Activated CD4-positive, alpha-beta T cell treated with anti-CD3 and anti-CD28 coated beads, Interleukin-10, Interleukin-2, amounts not matched to agents 100 ng/mL and 50 ng/mL, durations not matched to agents 16 hours and 8 hours (primary cell): ENCODE data around the gene CDKN2B-AS1.

Source experiments
- DNase-seq: peaks from one replicate; pipeline ENCODE4 v3.0.0-alpha.2; 2020

Gene CDKN2B-AS1

DNA sequence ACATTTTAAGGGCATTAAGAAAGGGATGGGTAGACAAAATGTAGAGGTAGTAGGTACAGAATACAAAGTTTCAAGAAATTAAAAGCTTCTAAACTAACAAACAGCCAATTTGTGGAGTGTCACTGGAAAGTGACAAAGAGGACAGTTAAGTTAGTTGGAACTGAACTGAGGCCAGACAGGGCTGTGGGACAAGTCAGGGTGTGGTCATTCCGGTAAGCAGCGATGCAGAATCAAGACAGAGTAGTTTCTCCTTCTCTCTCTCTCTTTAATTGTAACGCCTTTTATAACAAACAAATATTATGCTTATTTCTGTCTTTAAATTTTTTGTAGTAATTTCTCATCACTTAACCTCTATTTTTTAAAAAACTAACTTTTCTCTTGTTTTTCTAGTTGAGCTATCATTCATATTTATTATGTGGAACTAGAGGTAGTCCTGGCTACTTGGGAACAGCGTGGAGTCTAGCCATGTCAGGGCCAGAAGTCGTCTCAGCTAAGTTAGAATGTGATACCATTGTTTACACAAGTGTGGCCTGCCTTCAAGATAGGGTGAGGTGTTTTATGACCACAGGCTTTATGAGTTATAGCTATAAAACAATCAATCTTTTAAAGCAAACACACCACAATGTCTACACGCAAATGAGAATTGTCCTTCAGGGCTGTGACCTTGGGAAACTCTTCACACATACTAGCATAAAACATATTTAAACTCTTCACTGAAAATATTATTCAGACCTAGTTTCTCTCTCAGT is 129.8 kb downstream of the CDKN2B-AS1 start:
- no peak for DNase-seq

DNA sequence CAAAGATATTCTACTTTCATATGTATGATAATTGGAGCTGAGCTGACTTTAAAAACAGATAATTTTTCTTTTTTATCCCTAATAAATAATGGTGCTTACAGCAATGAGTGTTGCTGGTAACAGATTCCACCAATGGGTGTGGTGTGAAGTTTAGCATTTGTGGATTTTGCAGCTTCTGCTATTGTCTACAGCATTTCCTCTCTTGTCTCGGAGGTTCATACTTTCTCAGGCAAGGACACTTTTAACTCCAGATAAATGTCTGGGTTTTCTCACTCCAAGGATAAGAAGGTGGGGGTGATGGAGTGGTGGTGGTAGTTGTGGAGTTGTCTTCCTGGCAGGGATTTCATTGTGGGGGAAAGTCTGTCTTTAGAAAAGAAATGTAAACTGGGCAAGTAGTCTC is 134.5 kb downstream of the CDKN2B-AS1 start:
- DNase-seq, result no peak

DNA sequence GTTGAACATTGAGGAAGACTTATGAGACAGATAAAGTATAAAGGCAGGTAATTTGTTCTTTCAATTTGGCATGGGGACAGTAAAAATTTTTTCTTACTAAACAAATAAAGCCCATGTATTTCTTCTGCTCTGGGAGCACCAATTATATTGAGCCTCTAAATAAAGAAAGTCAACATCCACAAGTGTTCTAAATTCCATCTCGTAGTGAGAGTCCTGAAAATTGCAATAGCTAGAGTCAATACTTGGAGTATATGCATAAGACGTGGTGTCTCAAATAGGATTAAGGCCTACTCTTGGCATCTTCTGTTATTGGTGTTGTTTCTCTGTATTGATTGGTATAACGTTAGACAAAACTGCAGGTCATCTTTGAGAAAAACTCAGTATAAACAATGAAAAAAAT is 135.0 kb downstream of the CDKN2B-AS1 start:
- DNase-seq, result no peak

DNA sequence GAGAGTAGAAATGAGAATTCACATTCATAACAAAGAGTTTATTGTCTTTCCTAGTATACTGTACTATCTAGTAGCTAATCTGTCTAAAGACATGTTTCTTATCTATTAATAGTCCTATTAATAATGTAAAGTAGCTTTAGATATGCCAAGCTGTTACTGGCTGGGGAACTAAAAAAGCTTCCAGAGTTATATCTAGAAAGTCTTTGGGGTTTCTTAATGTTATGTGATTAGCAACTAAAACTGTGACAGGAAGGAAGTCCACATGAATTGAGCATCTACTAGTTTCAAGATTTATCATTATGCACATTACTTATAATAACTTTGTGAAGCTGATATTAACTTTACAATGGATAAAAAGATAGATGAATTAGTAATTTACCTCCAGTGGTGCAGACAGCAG is 137.2 kb downstream of the CDKN2B-AS1 start:
- DNase-seq, result peak; percentile 13

DNA sequence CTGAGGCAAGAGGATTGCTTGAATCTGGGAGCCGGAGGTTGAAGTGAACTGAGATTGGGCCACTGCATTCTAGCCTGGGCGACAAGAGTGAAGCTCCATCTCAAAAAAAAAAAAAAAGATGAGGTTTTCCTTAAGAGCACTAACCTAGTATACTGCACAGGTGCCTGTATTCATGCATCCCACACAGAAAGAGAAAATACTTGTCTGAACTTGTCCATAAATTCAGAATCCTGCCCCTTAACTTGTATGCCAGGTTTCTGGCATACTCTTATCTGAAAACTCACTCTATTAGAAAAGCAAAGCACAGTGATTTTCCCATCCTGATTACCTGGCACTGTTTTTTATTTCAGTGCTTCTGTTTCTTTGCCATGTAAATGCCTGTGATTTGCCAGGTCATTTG is 139.8 kb downstream of the CDKN2B-AS1 start:
- no peak for DNase-seq

DNA sequence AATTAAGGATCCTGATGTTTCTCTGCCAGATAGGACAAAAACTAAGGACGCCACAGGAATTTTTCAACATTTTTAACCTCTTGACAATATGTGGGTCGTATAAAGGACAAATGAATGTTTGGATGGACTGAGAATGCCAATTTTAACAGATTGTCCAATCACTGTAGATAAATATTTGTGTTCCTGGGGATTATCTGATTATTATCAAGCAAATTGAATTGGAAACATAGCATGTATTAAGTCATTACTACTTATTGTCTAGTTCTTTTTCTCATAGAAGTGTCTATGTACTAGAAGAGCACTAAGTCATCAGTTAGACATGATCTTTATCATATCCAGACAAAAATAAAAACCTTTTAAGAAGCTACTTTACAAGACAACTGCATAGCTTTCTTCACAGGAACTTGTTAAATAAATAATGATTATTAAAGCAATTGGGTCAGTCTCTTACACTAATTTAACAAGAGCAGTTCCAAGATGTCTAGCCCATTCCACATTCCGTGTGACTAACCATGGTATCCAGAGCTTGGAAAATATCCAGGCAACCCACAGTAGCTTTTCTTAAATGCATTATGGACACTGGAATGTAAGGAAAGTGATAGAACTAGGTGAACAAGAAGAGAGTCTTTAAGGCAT is 142.0 kb downstream of the CDKN2B-AS1 start:
- DNase-seq, result no peak

DNA sequence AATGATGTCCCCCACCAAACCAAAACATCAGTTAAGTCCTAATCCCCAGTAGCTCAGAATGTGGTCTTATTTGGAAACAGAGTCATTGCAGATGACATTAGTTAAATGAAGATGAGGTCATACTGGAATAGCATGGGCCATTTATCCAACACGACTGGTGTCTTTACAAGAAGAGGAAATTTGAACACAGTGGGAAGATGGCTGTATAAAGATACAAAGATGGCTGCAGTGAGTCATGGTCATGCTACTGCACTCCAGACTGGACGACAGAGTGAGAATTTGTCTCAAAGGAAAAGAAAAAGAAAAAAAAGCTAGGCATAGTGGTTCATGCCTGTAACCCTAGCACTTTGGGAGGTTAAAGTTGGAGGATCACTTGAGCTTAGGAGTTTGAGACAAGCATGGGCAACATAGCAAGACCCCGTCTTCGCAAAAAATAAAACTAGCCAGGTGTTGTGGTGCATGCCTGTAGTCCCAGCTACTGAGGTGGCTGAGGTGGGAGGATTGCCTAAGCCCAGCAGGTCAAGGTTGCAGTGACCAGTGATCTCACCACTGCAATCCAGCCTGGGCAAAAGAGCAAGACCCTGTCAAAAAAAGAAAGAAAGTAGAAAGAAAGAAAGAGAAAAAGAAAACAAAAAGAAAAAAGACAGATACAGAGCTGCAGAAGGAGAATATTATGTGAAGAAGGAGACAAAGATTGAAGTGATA is 144.5 kb downstream of the CDKN2B-AS1 start:
- no peak for DNase-seq

DNA sequence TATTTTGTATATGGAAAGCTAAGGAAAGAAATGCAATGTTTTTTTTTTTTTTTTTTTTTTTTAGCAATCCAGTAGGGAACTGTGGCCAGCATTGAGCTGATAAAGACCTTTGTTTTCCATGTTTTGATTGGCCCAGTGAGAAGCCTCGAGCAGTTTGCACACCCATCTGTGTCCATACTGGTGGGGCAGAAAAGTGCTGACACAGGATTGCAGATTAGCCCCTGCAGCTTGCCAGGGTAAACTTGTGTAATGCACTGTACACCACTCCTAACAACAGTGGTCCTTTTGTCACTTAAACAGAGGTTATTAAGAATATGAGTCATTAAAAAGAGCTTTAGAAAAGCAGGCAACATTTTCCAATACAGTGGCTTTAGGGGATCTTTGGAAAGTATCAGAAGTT is 147.3 kb downstream of the CDKN2B-AS1 start:
- DNase-seq, result no peak

DNA sequence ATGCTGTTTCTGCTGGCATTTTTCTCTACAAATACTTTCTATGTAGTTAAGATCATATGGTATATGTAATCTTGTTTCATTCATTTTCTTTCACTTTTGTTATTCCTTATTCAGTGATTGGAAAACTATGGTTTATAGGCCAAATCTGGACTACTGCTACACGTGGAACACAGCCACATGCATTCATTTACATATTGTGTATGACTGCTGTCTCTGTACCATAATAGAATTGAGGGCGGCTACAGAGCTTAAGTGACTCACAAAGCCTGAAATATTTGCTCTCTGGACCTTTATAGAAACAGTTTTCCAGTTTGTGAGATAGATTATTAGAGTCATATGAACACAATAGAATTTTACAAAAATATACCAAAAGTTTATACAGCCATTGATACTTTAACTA is 148.1 kb downstream of the CDKN2B-AS1 start:
- DNase-seq, result no peak

DNA sequence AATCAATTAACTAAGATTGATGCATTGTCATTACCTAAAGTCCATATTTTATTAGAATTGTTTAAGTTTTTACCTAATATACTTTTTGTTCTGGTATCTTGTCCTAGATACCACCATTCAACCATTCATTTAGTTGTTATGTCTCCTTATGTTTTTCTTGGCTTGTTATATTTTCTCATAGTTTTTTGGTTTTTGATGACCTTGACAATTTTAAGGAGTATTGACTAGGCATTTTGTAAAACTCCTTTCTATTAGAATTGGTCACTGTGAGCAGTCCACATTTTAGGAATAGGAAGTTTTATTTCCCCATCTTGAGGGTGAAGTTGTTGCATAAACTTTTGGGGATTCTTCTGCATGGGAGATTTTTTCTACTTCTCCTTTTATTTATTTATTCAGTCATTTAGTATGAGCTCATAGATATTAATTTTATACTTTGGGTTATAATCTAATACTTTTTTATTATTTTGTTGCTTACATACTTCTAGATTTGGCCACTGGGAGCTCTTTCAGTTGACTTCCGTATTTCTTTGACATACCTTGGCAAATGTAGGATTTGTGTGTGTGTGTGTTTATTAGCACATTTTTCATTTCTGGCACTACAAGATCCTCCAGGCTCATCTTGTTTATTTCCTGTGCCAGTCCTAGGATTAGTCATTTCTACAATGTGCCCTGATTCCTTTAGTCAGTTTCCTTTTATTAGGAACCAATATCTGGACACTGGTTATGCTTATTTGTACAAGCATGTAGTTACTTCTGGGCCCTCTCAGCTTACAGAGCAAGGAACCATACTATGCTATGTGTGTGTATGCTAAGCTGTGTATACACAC is 149.4 kb downstream of the CDKN2B-AS1 start:
- DNase-seq, result no peak

DNA sequence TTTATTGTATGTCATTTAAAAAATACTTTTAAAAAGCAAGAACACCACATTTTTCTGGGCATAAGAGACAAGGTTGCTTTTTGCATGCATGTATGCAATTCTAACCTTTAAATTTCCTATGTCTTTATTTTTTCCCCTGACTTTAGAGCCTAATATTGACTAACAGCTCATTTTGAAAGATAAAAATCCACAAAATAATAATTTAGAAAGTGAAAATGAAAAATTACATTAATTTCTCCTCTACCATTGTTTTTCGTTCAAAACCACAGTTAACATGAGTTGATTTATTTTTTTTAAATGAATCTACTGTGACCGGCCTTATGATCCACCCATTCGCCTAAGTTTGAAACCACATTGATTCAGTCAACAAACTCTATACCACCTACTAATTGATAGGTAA is 152.0 kb downstream of the CDKN2B-AS1 start:
- DNase-seq, result peak; percentile 6

DNA sequence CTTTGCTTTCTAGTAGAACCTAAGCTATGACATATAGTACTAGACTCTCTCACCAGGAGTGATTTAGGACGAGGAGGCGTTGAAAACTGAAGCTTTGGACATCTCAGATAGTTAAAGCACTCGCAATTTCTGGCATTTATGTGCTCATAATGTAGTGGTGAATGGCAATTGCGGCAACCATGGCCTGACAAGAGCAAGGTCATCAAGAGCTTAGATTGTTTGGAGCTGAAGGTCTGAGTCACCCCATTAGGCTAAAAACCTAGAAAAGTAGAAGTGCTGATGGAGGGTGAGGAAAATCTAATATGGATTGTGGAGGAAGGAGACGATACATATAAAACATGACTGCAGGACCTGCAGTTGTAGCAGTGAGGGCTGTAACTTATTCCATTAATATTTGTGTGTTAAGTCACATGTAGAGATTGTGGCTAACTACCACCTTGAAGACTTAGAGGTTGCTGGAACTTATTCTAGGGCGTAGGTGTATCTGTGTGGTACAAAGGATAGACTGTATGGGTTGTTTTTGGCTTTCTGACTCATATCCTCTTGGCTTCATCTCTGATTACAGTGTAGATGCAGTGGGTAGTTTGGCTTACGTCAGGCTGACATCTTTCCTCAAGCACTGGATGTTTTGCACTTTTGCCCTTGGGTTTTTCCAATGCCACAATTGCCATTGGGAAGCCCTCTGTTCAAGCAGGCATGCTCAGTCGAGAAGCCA is 153.4 kb downstream of the CDKN2B-AS1 start:
- peak; percentile 58 for DNase-seq

DNA sequence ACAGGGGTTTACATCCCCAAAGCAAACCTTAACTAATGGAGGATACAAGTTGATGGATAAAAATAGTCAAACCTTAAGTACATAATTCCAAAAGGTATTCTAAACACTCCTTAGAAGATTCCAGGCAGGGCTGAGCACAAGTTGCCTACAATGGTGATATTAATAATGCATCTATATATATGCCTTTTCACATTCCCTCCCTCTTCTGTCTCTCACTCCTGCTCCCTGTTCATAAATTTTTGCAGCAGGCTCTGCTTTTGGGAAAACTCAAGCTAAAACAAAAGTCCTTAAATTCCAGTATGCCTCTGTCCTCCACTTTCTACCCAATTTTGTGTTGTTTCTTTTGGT is 153.9 kb downstream of the CDKN2B-AS1 start:
- DNase-seq, result no peak

DNA sequence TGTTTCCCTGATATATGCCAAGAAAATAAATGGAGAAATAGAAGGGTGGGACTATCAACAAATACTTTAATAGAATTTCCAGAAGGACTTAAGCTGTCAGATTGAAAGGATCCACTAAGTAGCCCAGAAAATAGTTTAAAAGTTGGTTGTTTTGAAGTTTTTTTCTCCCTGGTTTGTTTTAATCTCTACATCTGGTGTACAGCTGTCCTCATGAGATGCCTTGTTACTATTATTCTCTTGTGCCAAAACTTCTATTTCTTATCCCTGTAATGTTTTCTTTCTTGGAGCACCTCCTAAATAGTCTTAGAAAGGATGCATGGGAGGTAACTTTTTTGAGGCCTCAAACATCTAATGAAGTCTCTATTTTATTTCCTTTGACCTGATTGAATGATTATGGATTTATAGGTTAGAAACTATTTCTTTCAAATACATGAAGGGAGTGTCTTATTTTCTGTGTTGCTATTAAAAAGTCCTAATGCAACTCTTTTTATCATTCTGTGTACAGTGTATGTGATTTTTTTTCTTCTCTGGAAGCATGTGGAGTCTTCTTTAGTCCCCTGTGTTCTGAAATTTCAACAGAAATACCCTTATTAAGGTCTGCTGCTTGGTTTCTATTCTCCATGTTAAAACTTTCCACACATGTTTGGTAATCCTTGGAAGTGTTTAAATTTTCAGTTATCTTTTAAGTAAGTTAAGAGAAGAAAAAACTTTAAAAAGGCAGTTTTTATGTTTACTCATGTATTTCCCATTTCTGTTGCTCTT is 154.5 kb downstream of the CDKN2B-AS1 start:
- no peak for DNase-seq

DNA sequence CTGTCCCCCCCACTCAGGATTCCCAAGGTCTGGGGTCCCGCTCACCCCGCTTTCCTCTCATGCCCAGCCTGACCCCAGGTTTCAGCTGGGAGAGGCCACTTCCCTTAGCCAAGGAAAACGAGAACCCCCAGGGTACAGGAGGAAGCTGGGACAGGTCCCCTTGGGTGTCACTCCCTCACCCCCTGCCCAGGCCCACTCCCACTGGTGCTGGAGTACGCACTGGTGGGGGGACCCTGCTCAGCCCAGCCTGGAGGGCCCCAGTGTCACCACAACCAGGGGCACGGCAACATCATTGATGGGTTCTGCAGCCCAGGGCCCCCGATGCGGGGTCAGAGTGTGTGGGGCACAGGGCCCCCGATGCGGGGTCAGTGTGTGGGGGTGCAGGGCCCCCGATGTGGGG is 159.5 kb downstream of the CDKN2B-AS1 start:
- DNase-seq, result no peak

DNA sequence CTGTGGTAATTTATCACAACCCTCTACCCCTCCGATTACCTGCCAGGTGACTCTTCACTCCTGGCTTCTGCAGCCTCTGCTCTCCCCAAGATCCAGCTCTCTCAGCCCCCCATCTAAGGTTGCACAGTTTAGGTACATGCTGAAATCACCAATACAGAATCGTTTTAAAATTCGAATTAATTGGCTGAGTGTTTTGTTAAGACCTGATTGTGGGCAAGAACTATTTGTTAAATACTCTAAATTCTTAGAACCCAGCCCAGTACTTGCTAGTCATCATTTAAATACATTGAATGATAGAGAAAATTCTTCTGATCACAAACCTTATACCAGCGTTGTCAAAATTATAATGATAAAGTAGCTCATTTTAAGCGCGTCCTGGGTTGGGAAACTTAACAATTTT is 162.0 kb downstream of the CDKN2B-AS1 start:
- no peak for DNase-seq

DNA sequence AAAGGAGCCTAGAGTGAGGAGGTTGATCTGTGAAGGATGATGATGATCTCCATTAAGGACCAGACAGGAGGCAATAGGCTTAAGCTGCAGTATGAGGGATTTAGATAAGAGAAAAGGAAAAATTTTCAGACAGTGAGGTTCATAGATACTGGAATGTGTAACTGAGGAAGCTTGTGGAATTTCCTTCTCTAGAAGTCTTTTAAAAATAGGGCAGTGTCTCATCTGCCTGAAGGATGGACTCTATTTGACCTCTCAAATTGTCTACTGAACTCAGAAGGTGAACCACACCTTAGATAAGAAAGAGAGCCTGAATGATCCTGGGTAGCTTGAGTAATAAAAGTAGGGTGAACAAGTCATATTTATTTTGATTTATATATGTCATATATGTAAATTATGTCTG is 162.7 kb downstream of the CDKN2B-AS1 start:
- DNase-seq, result no peak

DNA sequence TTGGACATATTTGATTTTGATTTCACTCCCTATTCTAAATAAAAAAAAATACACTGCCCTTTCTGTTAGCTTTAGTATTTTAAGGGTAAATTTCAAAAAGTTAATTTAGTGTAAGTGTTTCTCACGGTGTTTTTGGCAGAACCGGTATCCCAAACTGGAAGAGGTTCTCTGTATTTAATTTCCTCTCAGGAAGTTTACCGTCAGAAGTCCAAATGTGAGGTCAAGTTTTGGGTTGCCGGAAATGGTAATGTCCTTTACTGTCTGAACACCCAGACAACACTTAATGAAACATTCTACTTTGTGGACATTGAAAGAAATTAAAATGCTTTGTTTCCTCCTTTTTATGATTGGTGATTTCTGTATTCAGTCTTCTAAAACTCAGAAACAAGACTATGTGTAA is 163.2 kb downstream of the CDKN2B-AS1 start:
- DNase-seq, result no peak

DNA sequence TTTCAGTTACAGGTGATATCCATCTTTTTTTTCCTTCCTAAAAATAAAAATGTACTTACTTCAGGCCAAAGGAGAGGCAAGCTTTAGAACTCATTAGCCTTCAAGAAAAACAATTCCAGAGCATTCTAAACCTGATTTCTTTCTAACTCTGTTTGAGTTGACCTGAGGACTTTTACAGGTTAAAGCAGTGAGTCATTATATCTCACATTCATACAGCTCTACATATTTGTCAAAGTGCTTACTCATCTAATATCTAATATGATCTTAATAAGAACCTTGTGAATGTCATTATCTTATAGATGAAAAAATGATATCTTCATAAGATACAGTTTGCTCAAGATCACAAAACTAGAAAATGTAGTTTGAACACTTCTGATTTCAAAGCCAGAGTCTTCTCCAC is 163.7 kb downstream of the CDKN2B-AS1 start:
- no peak for DNase-seq

DNA sequence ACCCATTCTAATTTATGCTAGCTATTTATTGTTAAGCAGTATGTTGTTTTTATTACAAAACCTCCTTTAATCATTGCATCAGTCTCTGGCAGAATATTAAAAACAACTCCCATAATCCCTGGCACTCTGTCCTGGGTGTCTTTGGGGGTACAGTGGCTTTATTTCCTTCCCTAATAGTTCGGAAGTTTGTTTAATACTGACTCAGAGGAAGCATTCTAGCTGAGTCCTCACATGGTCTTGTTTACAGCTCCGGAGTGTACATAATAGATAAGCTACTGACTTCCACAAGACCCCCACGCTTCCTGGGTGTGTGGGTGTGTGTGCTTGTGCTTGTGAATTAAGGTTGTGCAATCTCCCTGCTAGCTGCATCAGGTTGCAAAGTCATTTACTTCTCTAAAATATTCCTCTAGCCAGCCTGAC is 164.3 kb downstream of the CDKN2B-AS1 start:
- no peak for DNase-seq

DNA sequence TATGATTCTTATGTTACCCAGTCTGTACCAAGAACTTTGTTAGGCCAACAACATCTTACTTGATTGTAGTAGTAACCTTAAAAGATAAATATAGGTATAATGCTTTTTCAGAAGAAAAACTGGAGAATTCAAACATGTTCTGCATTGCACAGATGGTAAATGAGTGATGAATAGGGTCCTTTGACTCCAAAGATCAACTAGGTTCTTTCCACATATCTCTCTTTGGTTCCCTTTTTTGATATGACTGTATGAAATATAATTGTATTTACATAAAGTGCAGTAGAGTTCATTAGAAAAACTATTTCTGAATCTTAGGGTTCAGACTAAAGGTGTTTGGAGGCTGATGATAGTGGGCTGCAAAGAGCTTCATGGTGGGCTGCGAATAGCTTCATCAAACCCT is 165.0 kb downstream of the CDKN2B-AS1 start:
- no peak for DNase-seq

DNA sequence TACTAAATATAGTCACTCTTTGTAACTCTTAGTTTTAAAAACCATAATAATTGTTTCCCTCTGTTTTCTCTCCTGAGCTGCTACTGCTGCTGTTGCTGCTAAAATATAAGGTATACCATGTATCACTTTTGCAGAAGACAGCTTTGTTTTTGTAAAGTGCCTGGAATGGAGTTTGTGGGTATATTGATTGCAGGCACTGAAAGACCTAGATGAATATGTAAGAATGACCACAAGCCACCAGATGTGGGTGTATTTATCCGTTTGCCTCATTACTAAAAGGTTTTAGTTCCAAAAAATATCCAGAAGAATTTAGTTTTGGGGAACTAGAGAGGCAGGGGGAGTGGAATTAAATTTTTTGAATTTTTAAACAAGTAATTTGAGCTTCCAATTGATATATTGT is 165.6 kb downstream of the CDKN2B-AS1 start:
- DNase-seq, result no peak
